Subcutaneous abdominal adipose tissue (tissue), 5 donors: Measurements from ENCODE around the gene CHCHD6.

Experiments
- H3K27ac ChIP-seq: one replicate; pipeline ENCODE4 v1.7.0; 2013; ENCODE audit warnings: low read depth, mild to moderate bottlenecking, inconsistent platforms, low read length, moderate library complexity
- H3K27me3 ChIP-seq, 5 donors: one replicate each; pipeline ENCODE4 v1.7.0; 2013; ENCODE audit warnings: low read length in 5 of 5, inconsistent platforms in 1 of 5; ENCODE audit not compliant: control insufficient read depth in 5 of 5, insufficient read depth in 4 of 5
- H3K36me3 ChIP-seq, 5 donors: one replicate each; pipeline ENCODE4 v1.7.0; 2013; ENCODE audit warnings: low read length in 5 of 5; ENCODE audit not compliant: control insufficient read depth in 5 of 5, insufficient read depth in 5 of 5
- H3K4me1 ChIP-seq, 5 donors: one replicate each; pipeline ENCODE4 v1.7.0; 2013; ENCODE audit warnings: low read length in 5 of 5, mild to moderate bottlenecking in 3 of 5, moderate library complexity in 1 of 5; ENCODE audit not compliant: control insufficient read depth in 5 of 5, insufficient read depth in 5 of 5
- H3K4me3 ChIP-seq, 5 donors: one replicate each; pipeline ENCODE4 v1.7.0; 2013; ENCODE audit warnings: low read length in 5 of 5, low read depth in 1 of 5
- H3K9ac ChIP-seq, 5 donors: one replicate each; pipeline ENCODE4 v1.7.0; 2013; ENCODE audit warnings: low read length in 5 of 5, mild to moderate bottlenecking in 4 of 5, moderate library complexity in 3 of 5
- H3K9me3 ChIP-seq, 5 donors: one replicate each; pipeline ENCODE4 v1.7.0; 2013; ENCODE audit warnings: low read length in 5 of 5; ENCODE audit not compliant: control insufficient read depth in 5 of 5
- donor health status: healthy.
- donor health status: healthy.
- donor health status: healthy.
- donor health status: healthy.
- donor health status: healthy.

The CHCHD6 gene

DNA sequence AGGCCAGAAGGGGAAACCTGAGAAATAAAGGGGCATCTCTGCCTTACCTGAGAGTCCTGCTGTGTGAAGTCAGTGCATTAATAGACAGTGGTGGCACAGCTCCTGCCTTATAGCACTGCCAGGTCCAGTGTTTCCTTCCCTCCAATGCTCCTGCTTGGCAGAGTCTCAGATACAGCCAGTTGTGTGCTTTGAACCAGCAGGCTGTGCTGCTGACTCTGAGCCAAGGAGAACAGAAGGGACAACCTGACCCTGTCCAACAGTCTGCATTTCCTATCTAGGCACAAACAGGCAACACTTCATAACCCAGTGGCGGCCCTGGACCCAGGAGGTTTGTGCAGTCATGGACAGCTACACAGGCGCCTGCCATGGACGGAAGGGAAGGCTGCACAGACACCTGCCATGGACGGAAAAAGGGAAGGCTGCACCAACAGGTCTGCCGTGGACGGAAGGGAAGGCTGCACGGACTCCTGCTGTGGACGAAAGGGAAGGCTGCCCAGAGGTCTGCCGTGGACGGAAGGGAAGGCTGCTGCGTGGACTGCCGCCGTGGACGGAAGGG is 245.0 kb downstream of the CHCHD6 start:
- Histone ChIP-seq H3K27me3 (no peaks in the 10 kb centered on the region), H3K4me1 (peaks cover 0 to 35% (median 8%) of the 10 kb centered on the region in 5 donors), H3K27ac (no peak overlapping the region), H3K4me3 (no peak overlapping the region), H3K9ac (no peak overlapping the region), H3K36me3 (peaks cover 0 to 3% (median 0%) of the 10 kb centered on the region in 5 donors), H3K9me3 (no peaks in the 10 kb centered on the region)

DNA sequence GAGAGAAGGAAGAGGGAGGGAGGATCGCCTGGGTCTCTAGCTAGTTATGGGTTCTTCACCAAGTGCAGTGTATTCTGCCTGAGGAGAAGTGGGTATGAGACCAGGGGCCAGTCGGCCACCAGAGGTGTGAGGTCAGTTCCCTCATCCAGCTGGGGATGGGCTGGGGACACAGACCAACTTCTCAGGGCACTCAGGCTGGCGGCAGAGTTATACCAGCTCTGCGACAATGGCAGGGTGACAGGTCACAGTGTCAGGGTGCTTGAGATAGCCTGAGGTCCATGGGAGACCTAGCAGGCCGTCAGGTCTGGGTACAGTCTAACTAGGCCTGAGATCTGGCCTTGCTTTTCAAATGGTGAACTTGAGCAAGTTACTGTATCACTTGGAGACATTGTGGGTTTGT is 247.5 kb downstream of the CHCHD6 start:
- Histone ChIP-seq H3K4me3 (no peak overlapping the region), H3K9ac (no peak overlapping the region), H3K27me3 (no peaks in the 10 kb centered on the region), H3K9me3 (no peaks in the 10 kb centered on the region), H3K27ac (no peak overlapping the region), H3K4me1 (peaks cover 0 to 43% (median 8%) of the 10 kb centered on the region in 5 donors), H3K36me3 (peaks cover 0 to 3% (median 0%) of the 10 kb centered on the region in 5 donors)

DNA sequence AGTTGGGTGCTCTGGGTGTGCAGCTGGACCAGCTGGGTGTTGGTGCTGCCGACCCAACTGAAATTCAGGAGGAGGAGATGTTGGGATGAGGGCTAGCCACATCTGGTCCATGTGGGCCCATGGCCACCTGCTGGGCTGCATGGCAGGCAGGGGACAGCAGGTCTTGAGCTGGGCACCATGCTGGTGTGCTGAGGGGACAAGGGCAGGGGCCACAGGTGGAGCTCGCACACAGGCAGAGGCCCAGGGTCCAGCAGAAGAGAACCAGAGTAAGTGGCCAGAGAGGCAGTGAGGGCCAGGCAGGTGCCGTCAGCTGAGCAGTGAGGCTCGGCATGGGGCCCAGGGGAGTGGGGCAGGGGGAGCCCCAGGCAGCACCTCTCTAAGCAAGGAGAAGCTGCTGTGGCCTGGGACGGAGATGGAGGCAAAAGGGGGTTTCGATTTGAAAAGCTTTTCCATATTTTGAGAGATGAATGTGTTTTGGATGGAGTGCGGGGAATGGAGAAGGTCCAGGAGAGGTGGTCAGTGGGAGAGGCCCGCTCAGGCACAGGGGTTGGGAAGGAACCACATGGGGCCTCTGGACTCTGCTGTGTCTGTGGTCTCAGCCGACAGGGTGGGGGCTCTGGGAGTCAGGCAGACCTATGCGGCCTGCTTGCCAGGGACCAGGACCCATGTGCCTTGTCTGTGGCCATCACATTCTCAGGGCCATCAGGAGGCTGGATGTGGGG is 248.4 kb downstream of the CHCHD6 start:
- Histone ChIP-seq H3K4me1 (peaks cover 0 to 49% (median 8%) of the 10 kb centered on the region in 5 donors), H3K27ac (no peak overlapping the region), H3K27me3 (no peaks in the 10 kb centered on the region), H3K36me3 (peaks cover 0 to 3% (median 0%) of the 10 kb centered on the region in 5 donors), H3K9me3 (no peaks in the 10 kb centered on the region), H3K4me3 (no peak overlapping the region), H3K9ac (no peak overlapping the region)

DNA sequence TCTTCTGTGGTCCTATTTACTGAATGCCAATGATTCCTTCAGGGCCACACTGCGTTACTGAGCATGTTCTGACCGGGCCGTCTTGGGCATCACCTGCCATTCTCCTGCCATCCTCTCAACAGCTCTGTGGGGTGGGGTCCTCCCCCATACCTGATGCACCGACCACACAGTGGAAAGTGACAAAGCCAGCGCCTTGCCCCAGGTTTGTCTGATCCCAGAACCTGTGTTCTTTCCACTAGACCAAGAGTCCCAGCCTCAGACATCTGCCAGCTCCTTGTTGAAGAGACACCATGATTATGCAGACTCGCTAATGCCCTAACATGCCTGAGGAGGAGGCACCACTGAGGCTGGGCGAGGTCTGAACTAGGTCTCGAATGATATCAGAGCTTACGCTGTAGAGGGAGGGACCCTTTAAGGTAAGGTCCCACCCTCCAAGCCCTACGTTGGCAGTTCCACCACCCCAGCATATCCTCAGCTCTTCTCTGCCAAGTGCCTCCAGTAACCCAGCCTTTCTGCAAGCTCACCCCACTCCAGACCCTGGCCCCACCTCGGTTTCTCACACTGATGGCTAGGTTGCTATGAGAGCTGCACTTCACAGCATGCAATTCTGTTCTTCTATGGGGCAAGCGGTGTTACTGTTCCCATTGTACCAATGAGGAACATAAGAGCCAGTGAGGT is 249.1 kb downstream of the CHCHD6 start:
- Histone ChIP-seq H3K27ac (no peak overlapping the region), H3K9ac (no peak overlapping the region), H3K9me3 (no peaks in the 10 kb centered on the region), H3K36me3 (no peaks in the 10 kb centered on the region), H3K4me3 (no peak overlapping the region), H3K27me3 (no peaks in the 10 kb centered on the region), H3K4me1 (peaks cover under 1 to 48% (median 8%) of the 10 kb centered on the region in 5 donors)

DNA sequence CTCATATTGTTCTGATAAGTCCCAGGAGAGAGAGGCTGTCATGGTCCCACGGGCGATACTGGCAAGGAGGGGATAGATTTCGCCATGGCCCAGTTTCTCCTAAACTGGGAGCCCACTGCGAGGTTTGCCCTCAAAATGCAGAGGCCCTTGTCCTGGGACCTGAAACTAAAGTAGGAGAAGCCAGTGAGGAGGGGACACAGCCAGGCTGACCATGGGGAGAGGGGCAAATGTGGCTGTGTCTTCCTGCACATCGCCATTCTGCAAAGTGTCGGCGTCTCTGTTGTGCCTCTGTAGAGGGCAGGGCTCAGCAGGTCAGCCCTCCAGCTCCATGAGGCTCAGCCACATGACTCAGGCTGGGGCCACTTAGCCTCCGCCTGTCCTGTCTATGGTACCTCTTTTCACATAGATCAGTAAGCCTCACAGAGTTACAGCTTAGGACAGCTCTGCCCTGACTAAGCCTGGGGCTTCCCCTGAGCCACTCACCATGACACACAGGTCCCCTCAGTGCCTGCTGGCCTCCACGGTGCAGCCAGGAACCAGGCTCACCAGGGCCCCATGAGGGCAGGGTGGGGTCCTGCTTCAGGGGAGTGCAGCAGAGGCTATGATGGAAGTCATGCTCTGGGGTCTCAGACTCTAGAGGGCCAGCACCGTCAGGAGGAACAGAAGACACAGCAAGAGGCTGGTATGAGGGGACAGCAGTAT is 250.3 kb downstream of the CHCHD6 start:
- Histone ChIP-seq H3K27ac (no peak overlapping the region), H3K4me3 (no peak overlapping the region), H3K36me3 (no peaks in the 10 kb centered on the region), H3K27me3 (no peaks in the 10 kb centered on the region), H3K9me3 (no peaks in the 10 kb centered on the region), H3K4me1 (peaks cover 0 to 36% (median 2%) of the 10 kb centered on the region in 5 donors), H3K9ac (no peak overlapping the region)

DNA sequence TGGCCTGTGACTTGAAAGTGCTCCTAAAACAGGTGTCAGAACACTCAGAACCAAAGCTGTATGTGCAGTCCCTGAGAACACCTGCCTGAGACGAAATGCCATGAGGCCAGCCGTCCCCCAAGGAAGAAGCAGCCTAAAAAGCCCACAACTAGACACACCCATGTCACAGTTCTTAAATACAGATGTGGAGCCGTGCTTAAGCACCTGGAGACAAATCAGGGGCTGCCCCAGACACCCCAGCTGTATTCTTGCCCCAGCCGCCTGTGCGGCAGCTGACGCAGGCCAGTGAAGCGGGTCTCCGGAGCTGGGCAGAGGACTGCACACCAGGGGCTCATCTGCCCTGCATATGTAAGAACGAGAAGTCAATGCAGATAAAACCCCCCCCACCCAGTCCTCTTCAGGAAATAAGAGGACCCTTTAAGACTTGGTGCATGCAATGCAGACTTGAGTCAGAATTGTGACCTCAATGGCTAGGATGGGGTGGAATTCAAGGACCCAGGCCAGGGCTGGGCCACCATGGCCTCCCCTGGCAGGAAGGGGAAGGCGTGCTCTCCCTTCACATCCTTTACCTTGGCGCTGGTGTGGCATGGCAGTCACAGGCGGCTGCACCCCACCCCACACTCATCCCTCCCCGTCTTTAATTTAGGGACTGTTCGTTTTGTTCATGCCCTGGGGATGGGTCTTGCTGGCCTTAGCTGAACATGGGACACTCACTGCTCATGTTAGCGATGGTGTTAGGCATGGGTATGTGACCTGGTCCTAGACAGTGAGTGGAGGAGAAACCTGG is 251.2 kb downstream of the CHCHD6 start:
- H3K4me1 ChIP-seq, result peaks cover 0 to 27% (median 1%) of the 10 kb centered on the region in 5 donors

DNA sequence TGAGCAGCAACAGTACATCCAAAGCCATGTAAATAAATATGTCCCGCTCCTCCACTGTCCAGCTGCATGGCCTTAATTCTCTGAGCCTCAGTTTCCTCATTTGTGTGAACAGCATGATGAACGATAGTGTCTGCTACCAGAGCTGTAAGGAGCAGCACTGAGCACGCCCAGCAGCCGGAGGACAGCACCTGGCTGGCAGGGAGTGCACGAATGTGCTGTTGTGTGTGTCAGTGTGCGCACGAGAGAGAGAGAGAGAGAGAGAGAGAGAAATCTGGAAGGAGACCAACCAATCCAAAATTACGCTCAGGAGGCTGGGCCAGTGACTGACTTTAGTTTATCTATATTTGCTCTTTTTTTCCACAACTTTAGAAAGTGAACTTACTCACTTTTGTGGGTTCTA is 252.3 kb downstream of the CHCHD6 start:
- Histone ChIP-seq H3K36me3 (no peaks in the 10 kb centered on the region), H3K27ac (no peak overlapping the region), H3K9ac (no peak overlapping the region)

More for the DNA sequence above, 251.2 kb downstream of the CHCHD6 start:
- H3K27ac ChIP-seq, result no peak overlapping the region
- H3K27me3 ChIP-seq, result no peaks in the 10 kb centered on the region
- no peak overlapping the region for H3K9ac ChIP-seq
- no peaks in the 10 kb centered on the region for H3K9me3 ChIP-seq
- H3K4me3 ChIP-seq, result no peak overlapping the region
- H3K36me3 ChIP-seq, result no peaks in the 10 kb centered on the region

DNA sequence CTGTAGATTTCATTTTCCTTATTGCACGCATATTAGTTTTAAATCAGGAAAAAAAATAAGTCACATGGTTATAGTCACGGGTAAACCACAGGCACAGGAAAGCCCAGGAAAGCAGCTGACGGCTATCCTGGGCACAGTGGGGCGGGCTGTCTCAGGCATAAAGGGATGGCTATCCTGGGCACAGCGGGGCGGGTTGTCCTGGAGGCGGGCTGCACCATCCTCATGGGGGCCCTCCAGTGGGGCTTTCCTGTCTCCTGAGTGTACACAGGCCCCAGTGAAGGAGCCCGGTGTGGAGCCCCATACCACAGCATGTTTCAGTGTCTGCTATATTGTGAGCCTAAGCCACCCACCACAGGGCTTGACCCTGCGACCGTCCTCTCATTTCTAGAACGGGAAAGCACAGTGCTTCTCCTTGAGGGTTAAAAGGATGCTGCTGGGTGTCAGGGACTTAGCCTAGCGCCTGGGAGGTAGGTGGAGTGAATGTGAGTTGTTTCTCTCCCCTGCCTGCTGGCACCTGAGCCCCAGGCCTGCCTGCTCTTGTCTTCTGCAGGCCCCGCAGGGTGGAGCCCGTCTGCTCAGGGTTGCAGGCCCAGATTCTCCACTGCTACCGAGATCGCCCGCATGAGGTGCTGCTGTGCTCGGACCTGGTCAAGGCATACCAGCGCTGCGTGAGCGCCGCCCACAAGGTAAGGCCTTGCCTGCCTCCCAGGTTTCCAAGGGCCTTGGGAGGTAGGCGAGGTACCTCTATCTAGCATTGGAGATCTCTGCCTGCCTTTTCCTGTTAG is 253.0 kb downstream of the CHCHD6 start:
- Histone ChIP-seq H3K9ac (no peak overlapping the region), H3K4me1 (peaks cover 10 to 41% (median 19%) of the 10 kb centered on the region in 5 donors), H3K4me3 (no peak overlapping the region), H3K9me3 (no peaks in the 10 kb centered on the region), H3K36me3 (no peaks in the 10 kb centered on the region), H3K27ac (no peak overlapping the region), H3K27me3 (no peaks in the 10 kb centered on the region)

More for the DNA sequence above, 252.3 kb downstream of the CHCHD6 start:
- no peak overlapping the region for H3K4me3 ChIP-seq
- no peaks in the 10 kb centered on the region for H3K9me3 ChIP-seq
- H3K4me1 ChIP-seq, result peaks cover 4 to 34% (median 12%) of the 10 kb centered on the region in 5 donors
- no peaks in the 10 kb centered on the region for H3K27me3 ChIP-seq
